Kidney glomerular epithelial cell (primary cell): Measurements from ENCODE around the gene TMEM184B.
A peak's percentile ranks its signal among the peaks of the same experiment; 100 is the strongest.

ENCODE experiments used
- DNase-seq: peaks from one replicate; lab custom pipeline; 2025; lab: John Stamatoyannopoulos, UW

Gene TMEM184B

GRCh38 chr22:38203855-38204514 is 68.8 kb downstream of the TMEM184B start:
- DNase-seq = no peak

GRCh38 chr22:38203090-38203810 is 69.6 kb downstream of the TMEM184B start:
- no peak for DNase-seq

- DNase-seq = no peak
Measured at GRCh38 chr22:38202437-38203089, 70.2 kb downstream of the TMEM184B start.

- DNase-seq = peak; percentile 90
Measured at GRCh38 chr22:38201711-38202436, 70.9 kb downstream of the TMEM184B start, which contains the start of gene MAFF. Gene MAFF (plus strand): TSS chr22:38201994. CDS start chr22:38213854, 11,860 bp downstream.

- DNase-seq = no peak
Measured at GRCh38 chr22:38201371-38201710, 71.5 kb downstream of the TMEM184B start.

GRCh38 chr22:38199826-38200559 is 72.8 kb downstream of the TMEM184B start:
- no peak for DNase-seq

- DNase-seq = no peak
Measured at GRCh38 chr22:38196791-38197419, 75.9 kb downstream of the TMEM184B start.

- no peak for DNase-seq
Measured at GRCh38 chr22:38193580-38193979, 79.2 kb downstream of the TMEM184B start.

GRCh38 chr22:38192475-38192863 is 80.3 kb downstream of the TMEM184B start:
- no peak for DNase-seq

GRCh38 chr22:38191731-38192474 is 80.9 kb downstream of the TMEM184B start:
- DNase-seq = no peak

GRCh38 chr22:38191055-38191454 is 81.8 kb downstream of the TMEM184B start:
- DNase-seq = no peak

GRCh38 chr22:38190581-38190980 is 82.2 kb downstream of the TMEM184B start:
- DNase-seq = no peak

- DNase-seq = no peak
Measured at GRCh38 chr22:38189104-38189503, 83.7 kb downstream of the TMEM184B start.

GRCh38 chr22:38187413-38188212 is 85.2 kb downstream of the TMEM184B start:
- DNase-seq = no peak

GRCh38 chr22:38186429-38186828 is 86.4 kb downstream of the TMEM184B start:
- no peak for DNase-seq

- DNase-seq = no peak
Measured at GRCh38 chr22:38184788-38185187, 88.0 kb downstream of the TMEM184B start.

- DNase-seq = peak; percentile 97
Measured at GRCh38 chr22:38181453-38182200, 91.2 kb downstream of the TMEM184B start, which contains the start of gene PLA2G6. Gene PLA2G6 (minus strand): TSS chr22:38181830. CDS start chr22:38169426, 12,404 bp downstream.

GRCh38 chr22:38180841-38181452 is 91.9 kb downstream of the TMEM184B start:
- no peak for DNase-seq
